Renal cortical epithelial cell (primary cell): Measurements from ENCODE around the gene UPP1. TPM values are rescaled to one million over a fixed set of nuclear protein-coding genes. Genes with fewer than 3 reads are reported as not detected.
A peak's percentile ranks its signal among the peaks of the same experiment; 100 is the strongest.
"Not testable (repeated sequence)": the region's sequence is repeated elsewhere in the genome, so short reads cannot be mapped to it uniquely, and the experiment has no call there.

ENCODE experiments used
- DNase-seq: peaks from one replicate; pipeline ENCODE4 v3.0.0-alpha.2; 2011; ENCODE audit warnings: low read depth
- total RNA-seq: library from RNA; depleted of rRNA; stranded (reverse); fragments of >200 nt; gene quantifications from 2 replicates; pipeline ENCODE4 v1.2.3, GENCODE V29; 2014

Gene UPP1
- total RNA-seq = 9.3 and 18.1 TPM in 2 replicates

- DNase-seq = no peak
Observed at GRCh38 chr7:48089046-48090003, at the start of gene UPP1. Gene UPP1, plus strand, starts transcription at chr7:48089265. Its CDS starts 5,519 bp downstream, at chr7:48094784.

- peak; percentile 26 for DNase-seq
Observed at GRCh38 chr7:48040944-48041652, 48.0 kb upstream of the UPP1 start.

GRCh38 chr7:48041653-48041970 is 47.5 kb upstream of the UPP1 start:
- peak; percentile 45 for DNase-seq

- DNase-seq = no peak
Observed at GRCh38 chr7:48042216-48042615, 46.8 kb upstream of the UPP1 start.

- no peak for DNase-seq
Observed at GRCh38 chr7:48042636-48043035, 46.4 kb upstream of the UPP1 start.

GRCh38 chr7:48045195-48045765 is 43.8 kb upstream of the UPP1 start:
- no peak for DNase-seq

- DNase-seq = no peak
Observed at GRCh38 chr7:48046458-48046857, 42.6 kb upstream of the UPP1 start.

GRCh38 chr7:48048113-48048512 is 41.0 kb upstream of the UPP1 start:
- DNase-seq = no peak

GRCh38 chr7:48049850-48050249 is 39.2 kb upstream of the UPP1 start:
- DNase-seq = no peak

- peak; percentile 42 for DNase-seq
Observed at GRCh38 chr7:48052748-48053147, 36.3 kb upstream of the UPP1 start.

GRCh38 chr7:48053736-48054135 is 35.3 kb upstream of the UPP1 start:
- no peak for DNase-seq

- DNase-seq = no peak
Observed at GRCh38 chr7:48058990-48059389, 30.1 kb upstream of the UPP1 start.

- no peak for DNase-seq
Observed at GRCh38 chr7:48059706-48060105, 29.4 kb upstream of the UPP1 start.

GRCh38 chr7:48063985-48064384 is 25.1 kb upstream of the UPP1 start:
- DNase-seq = no peak

- DNase-seq = no peak
Observed at GRCh38 chr7:48067475-48067874, 21.6 kb upstream of the UPP1 start.

- DNase-seq = no peak
Observed at GRCh38 chr7:48074204-48074654, 14.8 kb upstream of the UPP1 start.

GRCh38 chr7:48077423-48077822 is 11.6 kb upstream of the UPP1 start:
- DNase-seq = no peak

- DNase-seq = peak; percentile 49
Observed at GRCh38 chr7:48078470-48078869, 10.6 kb upstream of the UPP1 start.

- DNase-seq = not testable (repeated sequence)
Observed at GRCh38 chr7:48082378-48082777, 6.7 kb upstream of the UPP1 start.

- DNase-seq = peak; percentile 85
Observed at GRCh38 chr7:48083114-48083830, 5.8 kb upstream of the UPP1 start.

- DNase-seq = peak; percentile 99
Observed at GRCh38 chr7:48084727-48085432, 4.2 kb upstream of the UPP1 start.
